Measurements from ENCODE around the gene FCRLA.
"Not testable (repeated sequence)": the region's sequence is repeated elsewhere in the genome, so short reads cannot be mapped to it uniquely, and the experiment has no call there.

DNA sequence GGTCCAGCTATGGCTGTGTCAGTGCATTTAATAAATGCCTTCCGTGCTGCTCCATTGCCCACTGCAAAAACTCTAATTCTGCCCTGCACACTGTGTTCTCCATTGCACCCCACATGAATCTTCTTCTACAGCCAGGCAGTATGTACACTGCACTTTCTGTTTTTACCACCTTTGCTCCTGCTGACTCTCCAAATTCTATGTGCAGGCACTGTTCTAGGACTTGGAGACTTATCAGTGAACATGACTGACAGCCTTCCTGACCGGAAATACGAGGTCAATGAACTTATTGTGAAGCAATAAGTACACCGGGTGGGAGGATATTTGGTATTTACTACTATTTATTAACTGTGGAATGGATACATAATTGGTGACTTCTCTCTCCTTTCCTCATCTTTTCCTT is 42.3 kb upstream of the FCRLA start:
- TF ChIP-seq, protein P1, sequence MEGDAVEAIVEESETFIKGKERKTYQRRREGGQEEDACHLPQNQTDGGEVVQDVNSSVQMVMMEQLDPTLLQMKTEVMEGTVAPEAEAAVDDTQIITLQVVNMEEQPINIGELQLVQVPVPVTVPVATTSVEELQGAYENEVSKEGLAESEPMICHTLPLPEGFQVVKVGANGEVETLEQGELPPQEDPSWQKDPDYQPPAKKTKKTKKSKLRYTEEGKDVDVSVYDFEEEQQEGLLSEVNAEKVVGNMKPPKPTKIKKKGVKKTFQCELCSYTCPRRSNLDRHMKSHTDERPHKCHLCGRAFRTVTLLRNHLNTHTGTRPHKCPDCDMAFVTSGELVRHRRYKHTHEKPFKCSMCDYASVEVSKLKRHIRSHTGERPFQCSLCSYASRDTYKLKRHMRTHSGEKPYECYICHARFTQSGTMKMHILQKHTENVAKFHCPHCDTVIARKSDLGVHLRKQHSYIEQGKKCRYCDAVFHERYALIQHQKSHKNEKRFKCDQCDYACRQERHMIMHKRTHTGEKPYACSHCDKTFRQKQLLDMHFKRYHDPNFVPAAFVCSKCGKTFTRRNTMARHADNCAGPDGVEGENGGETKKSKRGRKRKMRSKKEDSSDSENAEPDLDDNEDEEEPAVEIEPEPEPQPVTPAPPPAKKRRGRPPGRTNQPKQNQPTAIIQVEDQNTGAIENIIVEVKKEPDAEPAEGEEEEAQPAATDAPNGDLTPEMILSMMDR (IDR thresholded peaks at IDR 0.05; ENCODE audit: low read depth, low read length) = not testable (repeated sequence)
- TF ChIP-seq EZH2phosphoT487 (IDR thresholded peaks at IDR 0.05; ENCODE audit: low read depth) = not testable (repeated sequence)
